ENCODE results near the gene KBTBD7. TPM values are rescaled to one million over a fixed set of nuclear protein-coding genes. Genes with fewer than 3 reads are reported as not detected.

The KBTBD7 gene
- polyA plus RNA-seq, 4 donors: 1.1 to 10.4 (median 3.0) TPM

Other genes with a start within 250 kb of the KBTBD7 start
- gene ELF1, start 175.3 kb downstream of the KBTBD7 start, polyA plus RNA-seq: 10 to 100 TPM; 34.3 to 91.3 (median 39.4) TPM
- gene WBP4, start 133.1 kb downstream of the KBTBD7 start, polyA plus RNA-seq: 10 to 100 TPM in 3 of 4 donors, 1 to 10 TPM in 1; 9.1 to 17.9 (median 13.0) TPM
- 1 to 10 TPM in 2 of 4 donors, under 1 TPM in 2; 0.81 to 9.1 (median 2.1) TPM for gene KBTBD6, start 61.8 kb downstream of the KBTBD7 start, polyA plus RNA-seq
- 10 to 100 TPM in 3 of 4 donors, 1 to 10 TPM in 1; 10.0 to 14.9 (median 12.5) TPM for gene MTRF1, start 69.0 kb upstream of the KBTBD7 start, polyA plus RNA-seq
- 10 to 100 TPM in 1 of 4 donors, 1 to 10 TPM in 3; 5.1 to 20.8 (median 6.4) TPM for gene NAA16, start 116.7 kb upstream of the KBTBD7 start, polyA plus RNA-seq